GM23248 (cell line): ENCODE data around the gene APOBEC3G.

Experiments
- EZH2 ChIP-seq: fragments of 200-600 bp; sonication (generic); IDR thresholded peaks from 2 replicates; pipeline ENCODE4 v1.6.1; 2018; ENCODE audit warnings: antibody characterized with exemption, mild to moderate bottlenecking; ENCODE audit not compliant: insufficient read depth, poor library complexity, severe bottlenecking
- EZH2phosphoT487 ChIP-seq: fragments of 200-600 bp; sonication (generic); IDR thresholded peaks from 2 replicates; pipeline ENCODE4 v1.6.1; 2018; ENCODE audit warnings: antibody characterized with exemption, moderate library complexity, mild to moderate bottlenecking, low read depth; ENCODE audit not compliant: insufficient read depth

DNA sequence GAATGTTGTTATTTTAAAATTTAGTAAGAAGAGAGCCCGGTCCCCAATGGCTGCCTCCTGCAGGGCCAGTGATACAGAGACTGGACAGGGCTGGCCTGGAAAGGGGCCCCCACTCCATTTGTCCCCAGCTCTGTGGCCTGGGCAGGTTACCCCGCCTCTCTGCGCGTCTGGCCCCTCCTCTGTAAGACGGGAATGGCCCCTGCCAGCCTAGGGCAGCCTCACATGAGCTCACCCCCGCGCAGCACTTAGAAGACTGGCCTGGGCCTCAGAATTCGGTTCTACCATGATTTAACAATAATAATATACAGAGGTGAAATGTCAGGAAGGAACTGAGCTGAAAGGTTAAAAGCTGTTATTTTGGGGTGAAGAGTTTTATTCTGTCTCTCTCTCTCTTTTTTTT lies 1.3 kb downstream of the APOBEC3G start:
- no peak for TF ChIP-seq EZH2
- no peak for TF ChIP-seq EZH2phosphoT487
